ENCODE results near the gene NOD1.

Gene NOD1

DNA sequence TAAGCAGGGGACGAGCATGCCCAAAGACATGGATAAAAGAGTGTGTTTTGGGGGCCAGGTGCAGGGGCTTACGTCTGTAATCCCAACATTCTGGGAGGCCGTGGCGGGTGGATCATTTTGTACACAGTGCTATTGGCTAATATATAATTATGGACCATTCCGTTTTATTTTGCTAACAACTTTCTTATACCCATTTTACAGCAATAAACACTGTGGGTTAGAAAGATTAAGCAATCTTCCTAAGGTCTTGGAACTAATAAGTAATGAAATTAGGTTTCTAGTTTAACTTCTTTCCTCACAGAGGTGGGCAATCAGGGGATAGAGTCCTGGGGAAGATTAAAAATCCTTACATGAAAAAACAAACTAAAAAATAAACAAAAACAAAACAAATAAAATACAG is 22.7 kb upstream of the NOD1 start:
- no peak for TF ChIP-seq TAF1 (IDR thresholded peaks at IDR 0.05; ENCODE audit: borderline replicate concordance, insufficient read depth, low read length)
- TF ChIP-seq FOXP2 (optimal IDR thresholded peaks at IDR 0.05; ENCODE audit: borderline replicate concordance, extremely low read depth, extremely low read length, insufficient read depth), result no peak

DNA sequence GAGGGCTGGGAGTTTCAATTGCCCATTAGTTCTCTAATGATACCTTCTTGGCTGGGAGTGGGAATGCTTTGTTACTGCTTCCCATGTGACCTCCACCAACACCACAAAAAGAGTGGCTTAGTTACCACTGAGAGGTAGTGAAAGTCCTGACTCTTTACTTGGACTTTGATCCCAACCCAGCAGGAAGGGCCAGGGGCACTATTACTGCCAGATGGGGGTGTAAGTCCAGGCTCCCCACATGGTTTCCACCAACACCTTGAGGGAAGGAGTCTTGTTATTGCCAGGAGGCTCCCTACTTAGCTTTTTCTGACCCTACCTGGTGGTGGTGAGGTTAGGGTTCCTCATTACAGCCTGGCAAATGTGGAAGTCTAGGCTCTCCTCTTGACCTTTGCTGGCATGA is 14.6 kb upstream of the NOD1 start:
- TF ChIP-seq SIN3A (IDR thresholded peaks at IDR 0.05; ENCODE audit: borderline replicate concordance, insufficient read depth, low read length) (no peak), FOXP2 (optimal IDR thresholded peaks at IDR 0.05; ENCODE audit: borderline replicate concordance, extremely low read depth, extremely low read length, insufficient read depth) (no peak), TAF1 (IDR thresholded peaks at IDR 0.05; ENCODE audit: borderline replicate concordance, insufficient read depth, low read length) (no peak), POLR2AphosphoS5 (IDR thresholded peaks at IDR 0.05; ENCODE audit: low read depth, low read length) (no peak)
- TF ChIP-seq, protein P1, sequence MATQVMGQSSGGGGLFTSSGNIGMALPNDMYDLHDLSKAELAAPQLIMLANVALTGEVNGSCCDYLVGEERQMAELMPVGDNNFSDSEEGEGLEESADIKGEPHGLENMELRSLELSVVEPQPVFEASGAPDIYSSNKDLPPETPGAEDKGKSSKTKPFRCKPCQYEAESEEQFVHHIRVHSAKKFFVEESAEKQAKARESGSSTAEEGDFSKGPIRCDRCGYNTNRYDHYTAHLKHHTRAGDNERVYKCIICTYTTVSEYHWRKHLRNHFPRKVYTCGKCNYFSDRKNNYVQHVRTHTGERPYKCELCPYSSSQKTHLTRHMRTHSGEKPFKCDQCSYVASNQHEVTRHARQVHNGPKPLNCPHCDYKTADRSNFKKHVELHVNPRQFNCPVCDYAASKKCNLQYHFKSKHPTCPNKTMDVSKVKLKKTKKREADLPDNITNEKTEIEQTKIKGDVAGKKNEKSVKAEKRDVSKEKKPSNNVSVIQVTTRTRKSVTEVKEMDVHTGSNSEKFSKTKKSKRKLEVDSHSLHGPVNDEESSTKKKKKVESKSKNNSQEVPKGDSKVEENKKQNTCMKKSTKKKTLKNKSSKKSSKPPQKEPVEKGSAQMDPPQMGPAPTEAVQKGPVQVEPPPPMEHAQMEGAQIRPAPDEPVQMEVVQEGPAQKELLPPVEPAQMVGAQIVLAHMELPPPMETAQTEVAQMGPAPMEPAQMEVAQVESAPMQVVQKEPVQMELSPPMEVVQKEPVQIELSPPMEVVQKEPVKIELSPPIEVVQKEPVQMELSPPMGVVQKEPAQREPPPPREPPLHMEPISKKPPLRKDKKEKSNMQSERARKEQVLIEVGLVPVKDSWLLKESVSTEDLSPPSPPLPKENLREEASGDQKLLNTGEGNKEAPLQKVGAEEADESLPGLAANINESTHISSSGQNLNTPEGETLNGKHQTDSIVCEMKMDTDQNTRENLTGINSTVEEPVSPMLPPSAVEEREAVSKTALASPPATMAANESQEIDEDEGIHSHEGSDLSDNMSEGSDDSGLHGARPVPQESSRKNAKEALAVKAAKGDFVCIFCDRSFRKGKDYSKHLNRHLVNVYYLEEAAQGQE (IDR thresholded peaks at IDR 0.05; ENCODE audit: insufficient read depth in 1 of 2, low read depth in 2 of 2, low read length in 2 of 2), result no peak

DNA sequence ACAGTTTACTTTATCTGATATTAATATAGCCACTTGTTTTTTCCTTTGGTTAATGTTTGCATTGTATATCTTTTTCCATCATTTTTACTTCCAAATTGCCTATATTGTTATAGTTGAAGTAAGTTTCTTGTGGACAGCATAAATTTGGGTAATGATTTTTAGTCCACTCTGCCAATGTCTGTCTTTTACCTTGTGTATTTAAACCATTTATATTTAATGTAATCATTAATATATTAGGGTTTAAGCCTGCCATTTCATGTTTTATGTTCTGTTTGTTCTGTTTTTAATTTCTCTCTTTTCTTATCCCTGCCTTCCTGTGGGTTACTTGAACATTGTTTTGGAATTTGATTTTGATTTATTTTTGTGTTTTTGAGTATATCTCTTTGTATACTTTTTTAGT is 12.8 kb upstream of the NOD1 start:
- no peak for TF ChIP-seq FOXP2 (optimal IDR thresholded peaks at IDR 0.05; ENCODE audit: borderline replicate concordance, extremely low read depth, extremely low read length, insufficient read depth)
- no peak for TF ChIP-seq SIN3A (IDR thresholded peaks at IDR 0.05; ENCODE audit: borderline replicate concordance, insufficient read depth, low read length)
- TF ChIP-seq POLR2AphosphoS5 (IDR thresholded peaks at IDR 0.05; ENCODE audit: low read depth, low read length), result no peak
- no peak for TF ChIP-seq TAF1 (IDR thresholded peaks at IDR 0.05; ENCODE audit: borderline replicate concordance, insufficient read depth, low read length)
- TF ChIP-seq, protein P1 (IDR thresholded peaks at IDR 0.05; ENCODE audit: insufficient read depth in 1 of 2, low read depth in 2 of 2, low read length in 2 of 2), result no peak

DNA sequence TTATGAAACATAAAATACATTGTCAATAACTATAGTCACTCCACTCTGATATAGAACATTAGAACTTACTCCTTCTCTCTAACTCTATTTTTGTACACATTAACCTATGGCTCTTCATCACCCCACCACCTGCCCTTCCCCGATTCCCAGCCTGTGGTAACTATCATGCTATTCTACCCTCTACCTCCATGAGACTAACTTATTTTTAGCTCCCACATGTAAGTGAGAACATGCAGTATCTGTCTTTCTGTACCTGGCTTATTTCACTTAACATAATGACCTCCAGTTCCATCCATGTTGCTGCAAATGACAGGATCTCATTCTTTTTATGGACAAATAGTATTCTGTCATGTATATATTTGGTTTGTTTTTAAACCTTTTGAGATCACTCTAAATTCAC is 8.8 kb upstream of the NOD1 start:
- TF ChIP-seq FOXP2 (optimal IDR thresholded peaks at IDR 0.05; ENCODE audit: borderline replicate concordance, extremely low read depth, extremely low read length, insufficient read depth) (no peak), SIN3A (IDR thresholded peaks at IDR 0.05; ENCODE audit: borderline replicate concordance, insufficient read depth, low read length) (no peak), POLR2AphosphoS5 (IDR thresholded peaks at IDR 0.05; ENCODE audit: low read depth, low read length) (no peak), TAF1 (IDR thresholded peaks at IDR 0.05; ENCODE audit: borderline replicate concordance, insufficient read depth, low read length) (no peak)
- TF ChIP-seq, protein P1 (IDR thresholded peaks at IDR 0.05; ENCODE audit: insufficient read depth in 1 of 2, low read depth in 2 of 2, low read length in 2 of 2), result no peak

DNA sequence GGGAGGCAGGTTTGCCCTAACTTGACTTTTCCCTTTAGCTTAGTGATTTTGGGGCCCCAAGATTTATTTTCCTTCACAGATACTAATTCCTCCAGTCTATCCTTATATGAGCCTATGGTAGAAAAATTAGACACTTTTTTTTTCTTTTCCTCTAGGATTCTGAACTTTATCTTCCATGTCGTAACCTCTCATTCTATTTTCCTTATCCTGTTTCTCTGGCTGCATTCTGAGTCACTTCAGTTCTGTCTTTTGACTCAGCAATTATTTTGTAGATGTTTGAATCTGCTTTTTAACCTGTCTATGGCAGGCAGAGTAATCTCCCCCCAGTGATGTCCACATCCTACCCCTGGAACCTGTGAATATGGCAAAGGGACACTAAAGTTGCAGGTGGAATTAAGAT is 7.1 kb upstream of the NOD1 start:
- TF ChIP-seq SIN3A (IDR thresholded peaks at IDR 0.05; ENCODE audit: borderline replicate concordance, insufficient read depth, low read length) (no peak), FOXP2 (optimal IDR thresholded peaks at IDR 0.05; ENCODE audit: borderline replicate concordance, extremely low read depth, extremely low read length, insufficient read depth) (no peak), POLR2AphosphoS5 (IDR thresholded peaks at IDR 0.05; ENCODE audit: low read depth, low read length) (no peak), TAF1 (IDR thresholded peaks at IDR 0.05; ENCODE audit: borderline replicate concordance, insufficient read depth, low read length) (no peak)
- TF ChIP-seq, protein P1 (IDR thresholded peaks at IDR 0.05; ENCODE audit: insufficient read depth in 1 of 2, low read depth in 2 of 2, low read length in 2 of 2), result no peak

Data from PFSK-1 (cell line).